HG02763 (cell line): ENCODE results near the gene TRIM24.

Experiments
- ATAC-seq: cut with Tn5 transposase; IDR thresholded peaks from one replicate; pipeline ENCODE4 v1.9.1; 2021; ENCODE audit warnings: mild to moderate bottlenecking, moderate library complexity; ENCODE audit not compliant: unreplicated experiment

Gene TRIM24

DNA sequence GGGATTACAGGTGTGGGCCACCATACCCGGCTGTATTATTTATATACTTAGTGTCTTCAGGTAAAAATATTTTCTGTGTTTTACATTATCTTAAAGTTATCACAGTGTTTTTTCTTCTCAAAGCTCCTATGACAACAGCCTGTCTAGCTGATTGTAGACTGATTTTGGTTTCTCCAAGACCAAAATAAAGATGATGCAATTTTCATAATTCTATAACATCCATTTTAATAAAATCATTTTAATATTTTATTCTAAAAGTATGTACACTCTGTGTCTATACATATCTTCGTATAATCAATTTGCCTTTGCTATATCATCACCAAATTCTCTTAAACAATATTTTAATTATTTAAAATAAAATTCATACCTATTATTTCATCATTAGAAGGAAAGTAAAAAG, 108.6 kb downstream of the TRIM24 start:
- ATAC-seq: no peak

GRCh38 chr7:138569418-138569817, 109.4 kb downstream of the TRIM24 start:
- ATAC-seq: no peak

DNA sequence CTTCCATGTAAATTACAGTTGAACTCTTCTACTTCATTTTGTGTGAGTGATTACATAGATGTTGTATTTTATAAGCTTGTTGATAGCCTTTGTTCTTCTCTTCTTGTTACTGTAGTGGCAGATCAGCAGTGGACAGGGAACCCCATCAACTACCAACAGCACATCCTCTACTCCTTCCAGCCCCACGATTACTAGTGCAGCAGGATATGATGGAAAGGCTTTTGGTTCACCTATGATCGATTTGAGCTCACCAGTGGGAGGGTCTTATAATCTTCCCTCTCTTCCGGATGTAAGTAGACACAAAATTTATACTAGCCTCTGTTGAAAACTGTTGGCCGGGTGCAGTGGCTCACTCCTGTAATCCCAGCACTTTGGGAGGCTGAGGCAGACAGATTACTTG, 110.7 kb downstream of the TRIM24 start:
- ATAC-seq: no peak

DNA sequence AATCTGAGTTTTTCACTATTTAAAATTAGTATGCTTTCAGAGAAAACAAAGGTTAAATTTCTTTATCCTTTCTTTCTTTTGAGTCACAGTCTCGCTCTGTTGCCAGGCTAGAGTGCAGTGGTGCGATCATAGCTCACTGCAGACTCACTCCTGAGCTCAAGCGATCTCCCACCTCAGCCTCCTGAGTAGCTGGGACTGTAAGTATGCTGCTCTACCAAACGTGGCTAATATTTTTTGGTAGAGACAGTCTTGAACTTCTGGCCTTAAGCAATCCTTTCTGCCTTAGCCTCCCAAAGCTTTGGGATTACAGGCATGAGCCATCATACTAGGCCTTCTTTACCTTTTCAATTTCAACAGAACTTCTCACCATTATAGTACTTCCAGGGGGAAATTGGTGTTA, 113.7 kb downstream of the TRIM24 start:
- no peak for ATAC-seq

GRCh38 chr7:138575897-138576428, 115.9 kb downstream of the TRIM24 start:
- no peak for ATAC-seq

DNA sequence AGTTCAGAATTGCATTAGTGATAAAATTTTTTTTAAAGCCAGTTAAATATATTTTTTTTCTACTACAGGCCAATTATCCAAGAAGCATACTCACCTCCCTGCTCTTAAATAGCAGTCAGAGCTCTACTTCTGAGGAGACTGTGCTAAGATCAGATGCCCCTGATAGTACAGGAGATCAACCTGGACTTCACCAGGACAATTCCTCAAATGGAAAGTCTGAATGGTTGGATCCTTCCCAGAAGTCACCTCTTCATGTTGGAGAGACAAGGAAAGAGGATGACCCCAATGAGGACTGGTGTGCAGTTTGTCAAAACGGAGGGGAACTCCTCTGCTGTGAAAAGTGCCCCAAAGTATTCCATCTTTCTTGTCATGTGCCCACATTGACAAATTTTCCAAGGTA, 119.1 kb downstream of the TRIM24 start:
- ATAC-seq: no peak

DNA sequence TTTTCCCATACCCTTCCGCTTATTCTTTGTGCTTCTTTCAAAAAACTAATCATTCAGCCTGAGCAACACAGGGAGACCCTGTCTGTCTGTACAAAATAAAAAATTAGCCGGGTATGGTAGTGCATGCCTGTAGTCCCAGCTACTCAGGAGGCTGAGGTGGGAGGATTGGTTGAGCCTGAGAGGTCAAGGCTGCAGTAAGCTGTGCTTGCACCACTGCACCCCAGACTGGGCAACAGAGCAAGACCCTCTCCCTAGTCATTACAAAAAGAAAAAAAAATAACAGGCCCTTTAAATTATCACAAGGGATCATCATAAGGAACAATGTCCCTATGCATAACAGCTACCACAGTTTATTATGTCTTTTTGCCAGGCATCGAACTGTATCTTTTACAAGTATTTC, 119.6 kb downstream of the TRIM24 start:
- no peak for ATAC-seq

GRCh38 chr7:138581065-138581464, 121.0 kb downstream of the TRIM24 start:
- no peak for ATAC-seq

DNA sequence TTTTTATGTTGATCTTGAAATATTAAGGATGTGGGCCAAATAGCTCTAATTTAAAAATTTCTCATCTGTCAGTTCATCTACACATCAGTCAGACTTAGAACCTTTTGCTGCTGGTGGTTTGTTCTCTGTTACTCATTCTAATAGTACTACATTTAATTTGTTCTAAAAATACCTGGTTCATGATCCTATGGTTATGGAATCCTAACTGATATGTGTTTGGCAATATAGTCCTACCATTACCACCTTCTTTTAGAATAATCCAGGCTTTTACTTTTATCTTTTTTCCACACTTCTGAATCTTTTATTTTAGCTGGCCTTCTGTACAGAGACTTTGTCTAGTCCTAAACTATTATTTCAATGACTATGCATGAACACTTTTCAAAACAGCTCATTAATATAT, 124.2 kb downstream of the TRIM24 start:
- ATAC-seq: no peak

GRCh38 chr7:138584696-138585095, 124.6 kb downstream of the TRIM24 start:
- no peak for ATAC-seq

DNA sequence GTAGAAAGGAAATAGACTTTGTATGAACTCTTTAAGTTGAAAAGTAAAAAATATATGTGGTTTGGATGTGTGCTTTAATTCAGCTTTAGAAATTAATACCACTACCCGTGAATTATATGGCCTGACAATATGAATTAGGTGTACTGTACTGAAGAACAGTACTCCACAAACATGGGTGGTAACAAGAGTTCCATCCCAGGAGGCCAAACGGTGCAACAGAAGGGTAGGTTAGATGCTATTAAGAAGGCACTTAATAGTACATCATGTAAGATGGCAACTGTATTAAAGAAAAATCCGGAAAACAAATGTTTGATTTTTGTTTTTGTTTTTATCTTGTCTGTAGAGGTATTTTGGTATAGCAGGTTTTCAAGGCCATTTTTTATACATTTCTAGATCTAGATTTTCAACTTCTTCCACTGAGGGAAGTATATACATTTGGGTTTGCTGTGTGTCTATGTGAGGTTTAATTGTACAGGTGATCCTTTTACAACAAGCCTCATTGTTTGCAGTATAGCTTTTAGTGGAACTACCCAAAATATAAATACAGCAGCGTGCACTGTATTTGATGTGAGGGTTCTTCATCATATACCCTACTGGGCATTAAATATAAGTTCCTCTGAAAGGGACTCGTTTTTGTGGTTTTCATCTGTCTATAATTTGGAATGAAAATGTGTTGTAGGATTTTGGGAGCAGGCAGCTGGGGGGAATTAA, 125.4 kb downstream of the TRIM24 start:
- ATAC-seq: no peak

- ATAC-seq: no peak
Observed at GRCh38 chr7:138587485-138587884, 127.4 kb downstream of the TRIM24 start.

DNA sequence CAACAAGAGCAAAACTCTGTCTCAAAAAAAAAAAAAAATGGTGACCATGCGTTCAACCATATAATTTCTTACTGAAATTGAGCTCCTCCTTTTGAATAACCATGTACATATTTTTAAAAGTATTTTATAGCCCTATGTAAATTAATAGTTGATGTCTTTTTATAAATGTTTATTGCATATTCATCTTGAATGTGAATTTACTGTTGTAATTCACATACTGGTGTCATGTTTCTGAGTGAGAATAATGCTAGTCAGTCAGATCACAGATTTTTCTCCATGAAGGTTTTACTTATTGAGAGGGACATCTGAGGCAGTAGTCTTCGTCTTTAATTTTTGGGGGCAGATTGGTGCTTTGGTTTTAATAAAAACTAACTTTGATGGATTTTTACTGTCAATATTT, 128.9 kb downstream of the TRIM24 start:
- no peak for ATAC-seq

- no peak for ATAC-seq
Observed at GRCh38 chr7:138590154-138590553, 130.1 kb downstream of the TRIM24 start.

- no peak for ATAC-seq
Observed at GRCh38 chr7:138595454-138595853, 135.4 kb downstream of the TRIM24 start.

- ATAC-seq: no peak
Observed at GRCh38 chr7:138602451-138602850, 142.4 kb downstream of the TRIM24 start.

- no peak for ATAC-seq
Observed at GRCh38 chr7:138603549-138604318, 143.7 kb downstream of the TRIM24 start.

DNA sequence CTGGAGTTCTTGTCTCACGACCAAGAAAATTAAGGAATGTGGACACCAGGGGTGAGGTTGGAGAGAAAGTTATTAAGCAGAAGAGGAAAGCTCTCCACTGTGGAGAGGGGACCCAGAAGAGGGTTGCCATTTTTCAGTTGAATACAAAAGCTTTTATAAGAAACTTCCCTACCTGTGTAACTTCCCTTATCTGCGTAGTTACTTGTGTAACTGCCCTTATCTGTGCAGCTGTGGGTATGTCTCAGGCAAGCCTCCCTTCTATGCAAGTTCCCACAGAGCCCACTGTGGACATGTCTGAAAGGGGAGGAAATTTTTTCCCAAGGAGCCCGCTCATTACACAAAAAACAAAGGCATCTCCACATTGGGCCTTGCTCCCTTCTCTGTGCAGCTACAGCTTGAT, 146.2 kb downstream of the TRIM24 start:
- ATAC-seq: no peak

DNA sequence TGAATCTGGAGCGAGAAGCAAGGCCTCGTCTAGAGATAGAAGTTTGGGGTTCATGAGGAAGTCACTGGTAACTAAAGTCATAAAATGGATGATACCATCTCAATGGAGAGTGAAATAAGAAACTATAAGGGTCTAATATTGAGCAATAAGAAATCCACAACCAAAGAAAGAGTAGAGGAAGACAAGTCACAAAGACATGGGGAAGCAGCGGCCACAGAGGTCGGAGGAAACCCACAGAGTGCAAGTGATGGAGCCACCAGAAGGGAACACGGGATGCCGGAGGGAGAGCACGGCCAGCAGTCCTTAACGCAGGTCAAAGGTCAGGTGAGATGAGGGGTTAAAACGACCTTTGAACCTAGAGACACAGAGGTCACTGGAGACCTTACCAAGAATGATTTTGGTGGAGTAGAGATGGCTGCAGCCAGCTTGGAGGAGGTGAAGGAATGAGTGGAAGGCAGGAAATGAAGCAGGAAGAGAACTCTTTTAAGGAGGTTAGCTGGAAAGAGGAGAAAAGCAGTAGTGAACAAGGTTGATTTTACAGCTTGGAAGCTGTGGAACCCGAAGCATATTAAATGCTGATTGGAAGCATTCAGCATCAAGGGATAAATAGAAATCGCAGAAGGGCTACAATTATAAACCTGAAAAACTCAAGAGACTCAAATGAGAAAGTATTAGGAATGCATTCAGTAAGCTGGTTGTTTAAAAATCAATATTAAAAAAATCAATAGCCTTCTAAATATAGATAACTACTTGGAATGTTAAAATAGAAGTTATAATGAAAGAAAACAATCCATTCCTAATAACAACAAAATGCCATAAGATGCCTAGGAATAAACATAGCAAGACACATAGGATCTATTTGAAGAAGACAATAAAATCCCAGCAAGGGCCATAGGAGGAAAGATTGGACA, 147.4 kb downstream of the TRIM24 start:
- no peak for ATAC-seq

DNA sequence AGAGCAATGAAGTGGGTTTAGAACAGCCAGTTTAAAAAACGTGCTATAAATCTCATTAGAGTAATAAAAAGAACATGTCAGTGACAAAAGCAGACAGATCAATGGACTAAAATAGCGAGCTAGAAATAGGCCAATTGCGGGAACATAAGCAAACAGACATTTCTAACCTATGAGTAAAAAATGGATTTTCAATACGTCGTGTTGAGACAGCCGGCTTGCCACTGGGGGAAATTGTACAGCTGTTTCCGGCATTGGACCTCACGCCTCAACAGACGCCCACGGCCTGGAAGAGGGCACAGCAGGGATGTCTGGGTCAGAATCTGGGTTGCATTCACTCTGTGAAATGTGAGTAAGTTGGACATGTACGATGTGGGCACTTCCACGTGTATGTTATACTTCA, 148.2 kb downstream of the TRIM24 start:
- peak; percentile 73 for ATAC-seq

GRCh38 chr7:138610671-138611170, 150.7 kb downstream of the TRIM24 start:
- no peak for ATAC-seq
